ENCODE data around the gene TREML2. TPM values are rescaled to one million over a fixed set of nuclear protein-coding genes. Genes with fewer than 3 reads are reported as not detected.

The TREML2 gene
- total and polyA plus RNA-seq, 2 of the 8 experiments (the other 6 are each of a cell fraction or from before 2014, with no cell fraction given), result 0.09 to 0.18 TPM

- DNase-seq (ENCODE audit: low read depth in 1 of 2, low spot score in 2 of 2), result no peak
- Histone ChIP-seq H3K27ac (ENCODE audit: low read depth, low read length) (no peak overlapping the region), H3K4me2 (ENCODE audit: insufficient read depth in 1 of 2, low read depth in 2 of 2, low read length in 2 of 2) (no peak overlapping the region), H3K4me1 (replicated peaks in 1 of 4; ENCODE audit: control insufficient read depth in 3 of 4, insufficient read depth in 4 of 4, low read length in 3 of 4) (peaks cover 0 to 6% (median 0%) of the 10 kb centered on the region in 4 experiments; a peak in 1 of 7 replicates), H4K5ac (ENCODE audit: insufficient read length, low read depth, low read length) (no peak overlapping the region), H3K56ac (replicated peaks; ENCODE audit: insufficient read length, low read depth, low read length) (no peak overlapping the region), H3K4ac (replicated peaks; ENCODE audit: insufficient read length, low read depth, low read length) (no peak overlapping the region), H3K79me1 (ENCODE audit: low read depth, low read length) (no peaks in the 10 kb centered on the region), H4K20me1 (replicated peaks in 1 of 2; ENCODE audit: control insufficient read depth in 1 of 2, insufficient read depth in 2 of 2, low read length in 2 of 2) (no peaks in the 10 kb centered on the region), H3K36me3 (ENCODE audit: control insufficient read depth in 2 of 4, insufficient read depth in 4 of 4, low read length in 3 of 4) (no peaks in the 10 kb centered on the region), H2AFZ (ENCODE audit: low read length) (no peak overlapping the region), H4K8ac (ENCODE audit: extremely low read depth, insufficient read depth, low read length) (no peak overlapping the region), H2BK12ac (ENCODE audit: low read depth, low read length) (no peak overlapping the region), H2BK15ac (ENCODE audit: low read length) (no peak overlapping the region), H3K27me3 (replicated peaks in 1 of 4; ENCODE audit: control insufficient read depth in 3 of 4, extremely low read depth in 1 of 4, insufficient read depth in 3 of 4, low read length in 3 of 4) (no peaks in the 10 kb centered on the region), H3K4me3 (ENCODE audit: extremely low read depth in 1 of 4, insufficient read depth in 2 of 4, low read depth in 3 of 4, low read length in 4 of 4) (no peak overlapping the region), H3K18ac (ENCODE audit: extremely low read depth, low read length) (no peak overlapping the region), H3K79me2 (ENCODE audit: control insufficient read depth in 1 of 2, insufficient read depth in 2 of 2, low read length in 2 of 2) (no peaks in the 10 kb centered on the region), H2BK120ac (replicated peaks; ENCODE audit: low read depth, low read length) (no peak overlapping the region), H2BK20ac (ENCODE audit: low read length) (no peak overlapping the region), H2AK5ac (ENCODE audit: low read depth, low read length) (no peak overlapping the region), H4K91ac (replicated peaks; ENCODE audit: insufficient read length, low read length) (no peak overlapping the region), H2BK5ac (ENCODE audit: low read depth, low read length) (no peak overlapping the region), H3K14ac (ENCODE audit: insufficient read length) (no peak overlapping the region), H3K9ac (replicated peaks in 1 of 4; ENCODE audit: extremely low read depth in 1 of 4, low read depth in 3 of 4, low read length in 3 of 4) (no peak overlapping the region), H3K9me3 (ENCODE audit: insufficient read depth in 2 of 2, low read depth in 1 of 2, low read length in 1 of 2) (no peaks in the 10 kb centered on the region), H3K23ac (ENCODE audit: insufficient read length) (no peak overlapping the region), H3K23me2 (ENCODE audit: low read depth, low read length) (0 out of 2 replicates have a peak, but pooled peaks cover 2% of the 10 kb centered on the region)
- CTCF ChIA-PET (ENCODE audit: partially characterized antibody), result no interaction called here
- FAIRE-seq, result no peak
- WGBS, 2 experiments (ENCODE audit: extremely low coverage in 1 of 2, insufficient coverage in 1 of 2, insufficient read length in 1 of 2, insufficient replicate concordance in 2 of 2, low coverage in 1 of 2, low lambda C conversion rate in 2 of 2, missing lambda C conversion rate in 1 of 2), result 91% methylated on average over 6 of the region's 7 CpGs; no CpG with 5 or more reads in 1 of the 2 experiments
- POLR2A ChIA-PET (ENCODE audit: partially characterized antibody), result no interaction called here
- TF ChIP-seq POLR2A (IDR thresholded peaks at IDR 0.05; ENCODE audit: control extremely low read depth in 1 of 2, low read depth in 2 of 2, low read length in 2 of 2), result no peak
- no peak for TF ChIP-seq NANOG (IDR thresholded peaks at IDR 0.05; ENCODE audit: insufficient read depth, low read depth, low read length, poor library complexity, severe bottlenecking)
- TF ChIP-seq SP2 (IDR thresholded peaks at IDR 0.05; ENCODE audit: low read length), result no peak
- TF ChIP-seq KDM4A (IDR thresholded peaks at IDR 0.05; ENCODE audit: low read depth, low read length, severe bottlenecking), result no peak
- no peak for TF ChIP-seq BRCA1 (IDR thresholded peaks at IDR 0.05; ENCODE audit: low read depth, low read length)
- TF ChIP-seq MAFK (IDR thresholded peaks at IDR 0.05; ENCODE audit: low read depth, low read length), result no peak
- TF ChIP-seq NRF1 (IDR thresholded peaks at IDR 0.05; ENCODE audit: low read depth, low read length), result no peak
- TF ChIP-seq CBX8 (IDR thresholded peaks at IDR 0.05; ENCODE audit: borderline replicate concordance, low read depth, low read length), result no peak
- no peak for TF ChIP-seq EGR1 (IDR thresholded peaks at IDR 0.05; ENCODE audit: borderline replicate concordance, low read depth, low read length)
- no peak for TF ChIP-seq EZH2 (IDR thresholded peaks at IDR 0.05; ENCODE audit: low read depth, low read length, severe bottlenecking)
- no peak for TF ChIP-seq RFX5 (IDR thresholded peaks at IDR 0.05; ENCODE audit: borderline replicate concordance, low read depth, low read length)
- TF ChIP-seq MAX (IDR thresholded peaks at IDR 0.05), result no peak
- no peak for TF ChIP-seq TBP (IDR thresholded peaks at IDR 0.05; ENCODE audit: low read depth, low read length)
- TF ChIP-seq SIN3A (conservative IDR thresholded peaks at IDR 0.05 in 1 of 2, IDR thresholded peaks at IDR 0.05 in 1 of 2; ENCODE audit: low read depth in 1 of 2, low read length in 2 of 2), result no peak
These were observed 45.7 kb downstream of the TREML2 start for GRCh38 chr6:41155132-41155805.
